Upper lobe of left lung (tissue), 6 donors: ENCODE data around the gene SYK. TPM values are rescaled to one million over a fixed set of nuclear protein-coding genes. Genes with fewer than 3 reads are reported as not detected.

Source experiments
- ATAC-seq, 2 donors: fragments of 200-7000 bp; cut with Tn5 transposase; one replicate each; pipeline ENCODE4 v1.9.1; 2022; ENCODE audit warnings: mild to moderate bottlenecking in 2 of 2, moderate library complexity in 2 of 2; ENCODE audit not compliant: low FRiP score in 2 of 2
- DNase-seq, 2 donors: peaks; one replicate each; pipeline ENCODE4 v3.0.0-alpha.2; 2019 to 2020
- H3K27ac ChIP-seq, 4 donors: fragments of 200-600 bp; sonication (generic); one replicate each; pipeline ENCODE4 v1.5.1; 2016 to 2019
- H3K27me3 ChIP-seq, 4 donors: fragments of 200-600 bp; sonication (generic); one replicate each; pipeline ENCODE4 v1.5.1; 2017 to 2019
- H3K36me3 ChIP-seq, 4 donors: fragments of 200-600 bp; sonication (generic); one replicate each; pipeline ENCODE4 v1.5.1; 2016 to 2019
- H3K4me1 ChIP-seq, 4 donors: fragments of 200-600 bp; sonication (generic); one replicate each; pipeline ENCODE4 v1.5.1; 2018 to 2019
- H3K4me3 ChIP-seq, 4 donors: fragments of 200-600 bp; sonication (generic); one replicate each; pipeline ENCODE4 v1.5.1; 2017 to 2019; ENCODE audit warnings: mild to moderate bottlenecking in 2 of 4, moderate library complexity in 1 of 4
- H3K9me3 ChIP-seq, 4 donors: fragments of 200-600 bp; sonication (generic); one replicate each; pipeline ENCODE4 v1.5.1; 2018 to 2019
- CTCF ChIP-seq, 6 experiments: fragments of 450-650 bp in 4 of 6; fragments of 200-600 bp in 2 of 6; sonication (generic) in 2 of 6; IDR thresholded peaks; one replicate each; pipeline ENCODE4 v1.5.1; 2016 to 2019; ENCODE audit warnings: antibody characterized with exemption in 6 of 6
- EP300 ChIP-seq, 4 donors: sonication (generic); formaldehyde crosslinking; IDR thresholded peaks; one replicate each; pipeline ENCODE4 v1.5.1; 2017; ENCODE audit warnings: antibody characterized with exemption in 4 of 4, control low read depth in 2 of 4
- POLR2A ChIP-seq, 4 donors: fragments of 450-650 bp; IDR thresholded peaks; one replicate each; pipeline ENCODE4 v1.5.1; 2016 to 2017; ENCODE audit warnings: antibody characterized with exemption in 4 of 4, mild to moderate bottlenecking in 2 of 4
- POLR2AphosphoS5 ChIP-seq, 2 donors: sonication (generic); formaldehyde crosslinking; IDR thresholded peaks; one replicate each; pipeline ENCODE4 v1.5.1; 2017; ENCODE audit warnings: antibody characterized with exemption in 2 of 2
- WGBS, 2 donors: methylation state at CpG; one replicate each; pipeline ENCODE4 v1.1.5; 2017 to 2018; 5-methylcytosine and 5-hydroxymethylcytosine counted together
- total RNA-seq, 6 donors: library from RNA; depleted of rRNA in 4 of 6; stranded (reverse); fragments of >200 nt in 4 of 6; gene quantifications; one replicate each; pipeline versions ENCODE4 v1.1.0 to v1.2.1, GENCODE V29; 2016 to 2021
- donor health status: DM: no; HTN: no; CAD: no; lungs with moderate emphysema.
- donor health status: DM: no; HTN: yes; CAD: no; lungs with severe emphysema.

Gene SYK
- total RNA-seq, 6 donors from 2014 or later, result 35.3 to 91.6 (median 47.6) TPM

GRCh38 chr9:90892918-90893317, 91.3 kb downstream of the SYK start:
- H3K36me3 ChIP-seq, result peaks cover 0 to 18% (median 13%) of the 10 kb centered on the region in 4 donors
- no peak overlapping the region for H3K4me3 ChIP-seq
- no peak overlapping the region for H3K27ac ChIP-seq
- ATAC-seq, result no peak
- no peaks in the 10 kb centered on the region for H3K27me3 ChIP-seq
- WGBS, 2 donors, result 61 to 73% methylated on average over 6 of the region's 6 CpGs
- H3K4me1 ChIP-seq, result no peaks in the 10 kb centered on the region
- DNase-seq, result no peak
- TF ChIP-seq POLR2A (IDR thresholded peaks at IDR 0.05), result no peak
- H3K9me3 ChIP-seq, result no peaks in the 10 kb centered on the region

- WGBS, 2 donors, result 74 to 88% methylated on average over 4 of the region's 4 CpGs
- peaks cover 0 to 14% (median 9%) of the 10 kb centered on the region in 4 donors for H3K36me3 ChIP-seq
- no peak overlapping the region for H3K4me3 ChIP-seq
- H3K4me1 ChIP-seq, result no peaks in the 10 kb centered on the region
- no peaks in the 10 kb centered on the region for H3K27me3 ChIP-seq
- TF ChIP-seq EP300 (IDR thresholded peaks at IDR 0.05) (no peak), CTCF (IDR thresholded peaks at IDR 0.05) (no peak), POLR2AphosphoS5 (IDR thresholded peaks at IDR 0.05) (no peak), POLR2A (IDR thresholded peaks at IDR 0.05) (no peak)
- ATAC-seq (no peak), DNase-seq (no peak)
- no peak overlapping the region for H3K27ac ChIP-seq
- no peaks in the 10 kb centered on the region for H3K9me3 ChIP-seq
These were observed 92.1 kb downstream of the SYK start for GRCh38 chr9:90893706-90894105.

GRCh38 chr9:90894986-90895687, 93.5 kb downstream of the SYK start:
- no peaks in the 10 kb centered on the region for H3K4me1 ChIP-seq
- no peak for TF ChIP-seq POLR2AphosphoS5 (IDR thresholded peaks at IDR 0.05)
- peak in 4 of 6 experiments; percentile 22 to 35 (median 29) for TF ChIP-seq CTCF (IDR thresholded peaks at IDR 0.05)
- WGBS, 2 donors, result 88 to 92% methylated on average over 16 of the region's 16 CpGs
- no peaks in the 10 kb centered on the region for H3K9me3 ChIP-seq
- DNase-seq (no peak), ATAC-seq (no peak)
- peaks cover 0 to 3% (median under 1%) of the 10 kb centered on the region in 4 donors for H3K36me3 ChIP-seq
- no peaks in the 10 kb centered on the region for H3K27me3 ChIP-seq
- H3K4me3 ChIP-seq, result no peak overlapping the region
- H3K27ac ChIP-seq, result no peak overlapping the region

GRCh38 chr9:90895786-90896185, 94.2 kb downstream of the SYK start:
- TF ChIP-seq POLR2AphosphoS5 (IDR thresholded peaks at IDR 0.05) (no peak), POLR2A (IDR thresholded peaks at IDR 0.05) (no peak)
- Histone ChIP-seq H3K4me1 (no peaks in the 10 kb centered on the region), H3K4me3 (no peak overlapping the region), H3K27ac (no peak overlapping the region), H3K36me3 (peaks cover 0 to 3% (median 0%) of the 10 kb centered on the region in 4 donors), H3K9me3 (no peaks in the 10 kb centered on the region), H3K27me3 (no peaks in the 10 kb centered on the region)
- 86 to 90% methylated on average over 7 of the region's 7 CpGs for WGBS, 2 donors
- no peak for DNase-seq
- ATAC-seq, result no peak

GRCh38 chr9:90896231-90896630, 94.6 kb downstream of the SYK start:
- H3K4me3 ChIP-seq, result no peak overlapping the region
- H3K27ac ChIP-seq, result no peak overlapping the region
- 82 to 84% methylated on average over 3 of the region's 3 CpGs for WGBS, 2 donors
- H3K9me3 ChIP-seq, result no peaks in the 10 kb centered on the region
- H3K27me3 ChIP-seq, result no peaks in the 10 kb centered on the region
- DNase-seq (no peak), ATAC-seq (no peak)
- peaks cover 0 to 3% (median 0%) of the 10 kb centered on the region in 4 donors for H3K36me3 ChIP-seq
- TF ChIP-seq POLR2A (IDR thresholded peaks at IDR 0.05), result no peak
- no peak for TF ChIP-seq POLR2AphosphoS5 (IDR thresholded peaks at IDR 0.05)
- no peak for TF ChIP-seq EP300 (IDR thresholded peaks at IDR 0.05)
- TF ChIP-seq CTCF (IDR thresholded peaks at IDR 0.05), result no peak
- no peaks in the 10 kb centered on the region for H3K4me1 ChIP-seq

- DNase-seq (no peak), ATAC-seq (no peak)
- TF ChIP-seq EP300 (IDR thresholded peaks at IDR 0.05), result no peak
- no peak for TF ChIP-seq POLR2A (IDR thresholded peaks at IDR 0.05)
- no peak for TF ChIP-seq CTCF (IDR thresholded peaks at IDR 0.05)
- TF ChIP-seq POLR2AphosphoS5 (IDR thresholded peaks at IDR 0.05), result no peak
- no peaks in the 10 kb centered on the region for H3K4me1 ChIP-seq
- H3K4me3 ChIP-seq, result no peak overlapping the region
- H3K27ac ChIP-seq, result no peak overlapping the region
- no peaks in the 10 kb centered on the region for H3K9me3 ChIP-seq
- WGBS, 2 donors, result 78 to 81% methylated on average over 3 of the region's 3 CpGs
- no peaks in the 10 kb centered on the region for H3K27me3 ChIP-seq
- H3K36me3 ChIP-seq, result peaks cover 0 to 3% (median 0%) of the 10 kb centered on the region in 4 donors
These were observed 96.6 kb downstream of the SYK start for GRCh38 chr9:90898228-90898627.
